ENCODE results near the gene RADIL. TPM values are rescaled to one million over a fixed set of nuclear protein-coding genes. Genes with fewer than 3 reads are reported as not detected.

RADIL gene
- total RNA-seq, 1 experiment from 2014 or later: not detected

DNA sequence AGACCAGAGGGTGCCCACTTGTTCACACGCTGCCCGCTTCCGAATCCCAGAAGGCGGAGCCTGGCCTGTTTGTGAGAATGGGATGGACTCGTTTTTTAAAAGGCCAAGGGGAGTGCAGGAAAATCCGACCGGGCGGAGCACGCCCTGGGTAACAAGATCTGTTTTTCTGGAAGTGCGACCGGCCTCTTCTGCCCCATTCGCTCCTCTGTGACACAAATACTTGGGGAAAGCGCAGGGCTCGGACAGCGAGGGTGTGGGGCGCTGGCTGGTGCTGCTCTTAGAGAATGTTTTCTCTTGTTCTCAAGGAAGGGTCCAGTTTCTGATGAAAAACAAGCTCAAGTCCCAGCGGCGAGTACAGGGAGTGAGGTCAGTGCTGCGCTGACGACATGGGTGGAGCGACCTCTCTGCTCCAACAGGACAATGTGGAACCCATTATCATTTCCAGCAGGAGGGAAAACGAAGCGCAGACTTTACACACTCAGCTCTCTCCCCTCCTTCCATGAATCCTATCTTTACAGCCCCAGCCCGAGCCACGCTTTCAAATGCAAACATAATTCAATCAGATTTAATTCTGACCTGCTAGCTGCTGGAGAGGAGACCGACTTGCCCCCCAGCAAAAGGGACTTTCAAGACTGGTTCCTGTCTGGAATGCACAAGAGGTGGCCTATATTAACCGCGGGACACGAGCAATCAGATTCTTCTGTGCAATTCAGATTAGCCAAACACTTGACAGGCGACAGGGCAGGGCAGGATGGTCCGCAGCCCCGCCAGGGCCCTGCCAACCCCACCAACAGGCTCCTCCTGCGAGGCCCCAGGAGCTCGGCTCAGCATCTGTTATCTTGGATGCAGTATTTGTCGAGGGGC lies 1.1 kb downstream of the RADIL start:
- TF ChIP-seq, protein P1, sequence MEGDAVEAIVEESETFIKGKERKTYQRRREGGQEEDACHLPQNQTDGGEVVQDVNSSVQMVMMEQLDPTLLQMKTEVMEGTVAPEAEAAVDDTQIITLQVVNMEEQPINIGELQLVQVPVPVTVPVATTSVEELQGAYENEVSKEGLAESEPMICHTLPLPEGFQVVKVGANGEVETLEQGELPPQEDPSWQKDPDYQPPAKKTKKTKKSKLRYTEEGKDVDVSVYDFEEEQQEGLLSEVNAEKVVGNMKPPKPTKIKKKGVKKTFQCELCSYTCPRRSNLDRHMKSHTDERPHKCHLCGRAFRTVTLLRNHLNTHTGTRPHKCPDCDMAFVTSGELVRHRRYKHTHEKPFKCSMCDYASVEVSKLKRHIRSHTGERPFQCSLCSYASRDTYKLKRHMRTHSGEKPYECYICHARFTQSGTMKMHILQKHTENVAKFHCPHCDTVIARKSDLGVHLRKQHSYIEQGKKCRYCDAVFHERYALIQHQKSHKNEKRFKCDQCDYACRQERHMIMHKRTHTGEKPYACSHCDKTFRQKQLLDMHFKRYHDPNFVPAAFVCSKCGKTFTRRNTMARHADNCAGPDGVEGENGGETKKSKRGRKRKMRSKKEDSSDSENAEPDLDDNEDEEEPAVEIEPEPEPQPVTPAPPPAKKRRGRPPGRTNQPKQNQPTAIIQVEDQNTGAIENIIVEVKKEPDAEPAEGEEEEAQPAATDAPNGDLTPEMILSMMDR (IDR thresholded peaks at IDR 0.05; ENCODE audit: insufficient read depth in 1 of 2, low read depth in 1 of 2, low read length in 1 of 2, severe bottlenecking in 1 of 2, unreplicated experiment in 1 of 2): no peak
- intact Hi-C loops (cut with micrococcal nuclease; ENCODE audit: unreplicated experiment): no loop called here
- Mint-ChIP-seq H3K27me3 (ENCODE audit: insufficient read depth, unreplicated experiment) (no peaks in the 10 kb centered on the region), H3K4me1 (ENCODE audit: low read depth, unreplicated experiment) (no peaks in the 10 kb centered on the region), H3K4me3 (ENCODE audit: unreplicated experiment) (peak overlapping the region; percentile 13), H3K9me3 (ENCODE audit: unreplicated experiment) (no peaks in the 10 kb centered on the region), H3K27ac (ENCODE audit: unreplicated experiment) (no peak overlapping the region), H3K36me3 (ENCODE audit: insufficient read depth, unreplicated experiment) (no peaks in the 10 kb centered on the region)
- H3K36me3 ChIP-seq (ENCODE audit: control insufficient read depth, insufficient read depth, low read length): no peaks in the 10 kb centered on the region
- peaks cover 7% of the 10 kb centered on the region; the same call in 1 of the 2 replicates for H3K4me1 ChIP-seq
- ChIA-PET POLR2A (no interaction called here), CTCF (no interaction called here)
- H3K27me3 ChIP-seq (replicated peaks; ENCODE audit: control insufficient read depth, insufficient read depth, low read length): no peaks in the 10 kb centered on the region
- no peak overlapping the region for H3K4me3 ChIP-seq (ENCODE audit: low read depth, low read length)
- no TSS peak for BruUV-seq (replicated peaks)
- no peaks in the 10 kb centered on the region for H3K9me3 ChIP-seq
- DNase-seq: no peak

DNA sequence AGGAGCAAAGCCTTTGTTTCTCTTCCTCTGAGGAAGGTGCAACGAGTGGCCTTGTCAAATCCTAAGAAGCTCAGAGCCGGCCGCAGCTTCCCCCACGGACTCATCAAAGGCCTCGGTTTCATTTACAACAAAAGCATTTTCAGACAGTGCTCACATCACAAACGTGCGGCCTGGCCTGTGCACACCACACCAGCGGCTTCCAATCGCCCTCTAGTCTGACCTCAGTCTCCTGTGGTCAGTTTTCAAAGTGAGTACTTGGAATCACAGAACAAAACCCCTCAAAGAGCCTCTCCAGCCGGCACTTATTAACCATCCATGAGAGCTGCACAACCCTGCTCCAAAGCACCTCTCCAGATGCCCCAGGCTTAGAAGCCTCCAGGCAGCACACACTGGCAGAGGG lies 3.3 kb downstream of the RADIL start:
- BruUV-seq (replicated peaks): no TSS peak

DNA sequence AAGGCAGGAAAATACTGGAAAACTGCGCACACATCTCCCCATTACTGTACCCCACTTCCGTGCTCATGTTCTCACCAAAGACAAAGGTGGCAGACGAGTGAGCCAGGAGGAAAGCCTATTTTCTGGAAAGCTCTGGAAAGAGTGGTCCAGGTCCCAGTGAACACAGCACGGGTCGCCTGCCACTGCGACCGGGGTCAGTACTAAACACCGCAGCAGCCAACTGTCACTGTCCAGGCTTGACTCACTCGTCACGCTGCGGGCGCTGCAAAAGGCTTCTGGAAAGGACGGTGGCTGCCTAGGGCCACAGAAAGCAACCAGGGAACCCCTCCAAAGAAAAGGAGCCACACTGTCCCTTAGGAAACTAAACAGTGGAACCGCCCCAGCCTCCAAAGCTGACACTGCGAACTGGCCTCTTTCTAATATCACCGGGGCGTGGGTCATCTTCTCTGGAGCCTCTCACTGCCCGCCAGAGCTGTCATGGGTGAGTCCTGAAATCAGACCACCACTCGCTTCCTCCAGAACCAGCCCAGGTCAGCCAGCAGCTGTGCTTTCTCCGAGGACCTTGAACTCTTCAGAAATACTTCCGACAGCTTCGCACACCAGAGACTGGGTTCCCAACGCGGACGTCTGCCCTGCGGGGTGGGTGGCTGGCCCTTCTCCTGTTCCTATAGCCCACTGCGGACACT lies 4.0 kb downstream of the RADIL start:
- POLR2A ChIA-PET: no interaction called here
- Histone ChIP-seq H3K27me3 (replicated peaks; ENCODE audit: control insufficient read depth, insufficient read depth, low read length) (no peaks in the 10 kb centered on the region), H3K36me3 (ENCODE audit: control insufficient read depth, insufficient read depth, low read length) (no peaks in the 10 kb centered on the region), H3K9me3 (no peaks in the 10 kb centered on the region), H3K4me3 (ENCODE audit: low read depth, low read length) (no peak overlapping the region), H3K4me1 (peaks cover 7% of the 10 kb centered on the region; the same call in 1 of the 2 replicates)
- TF ChIP-seq, protein P1 (IDR thresholded peaks at IDR 0.05; ENCODE audit: insufficient read depth in 1 of 2, low read depth in 1 of 2, low read length in 1 of 2, severe bottlenecking in 1 of 2, unreplicated experiment in 1 of 2): no peak
- H3K9me3 Mint-ChIP-seq (ENCODE audit: unreplicated experiment): no peaks in the 10 kb centered on the region
- H3K4me3 Mint-ChIP-seq (ENCODE audit: unreplicated experiment): no peak overlapping the region
- H3K4me1 Mint-ChIP-seq (ENCODE audit: low read depth, unreplicated experiment): no peaks in the 10 kb centered on the region
- H3K36me3 Mint-ChIP-seq (ENCODE audit: insufficient read depth, unreplicated experiment): no peaks in the 10 kb centered on the region
- no peak overlapping the region for H3K27ac Mint-ChIP-seq (ENCODE audit: unreplicated experiment)
- DNase-seq: no peak
- CTCF ChIA-PET: no interaction called here
- no peaks in the 10 kb centered on the region for H3K27me3 Mint-ChIP-seq (ENCODE audit: insufficient read depth, unreplicated experiment)
- BruUV-seq (replicated peaks): no TSS peak
- intact Hi-C loops (cut with micrococcal nuclease; ENCODE audit: unreplicated experiment): no loop called here

More for the DNA sequence above, 3.3 kb downstream of the RADIL start:
- no peaks in the 10 kb centered on the region for H3K9me3 Mint-ChIP-seq (ENCODE audit: unreplicated experiment)
- H3K27ac Mint-ChIP-seq (ENCODE audit: unreplicated experiment): no peak overlapping the region
- H3K27me3 Mint-ChIP-seq (ENCODE audit: insufficient read depth, unreplicated experiment): no peaks in the 10 kb centered on the region
- no peaks in the 10 kb centered on the region for H3K36me3 Mint-ChIP-seq (ENCODE audit: insufficient read depth, unreplicated experiment)
- no peaks in the 10 kb centered on the region for H3K4me1 Mint-ChIP-seq (ENCODE audit: low read depth, unreplicated experiment)
- peaks cover 7% of the 10 kb centered on the region; the same call in 1 of the 2 replicates for H3K4me1 ChIP-seq
- no peak overlapping the region for H3K4me3 ChIP-seq (ENCODE audit: low read depth, low read length)
- CTCF ChIA-PET: no interaction called here
- TF ChIP-seq, protein P1 (IDR thresholded peaks at IDR 0.05; ENCODE audit: insufficient read depth in 1 of 2, low read depth in 1 of 2, low read length in 1 of 2, severe bottlenecking in 1 of 2, unreplicated experiment in 1 of 2): no peak
- H3K27me3 ChIP-seq (replicated peaks; ENCODE audit: control insufficient read depth, insufficient read depth, low read length): no peaks in the 10 kb centered on the region
- POLR2A ChIA-PET: no interaction called here
- no peak overlapping the region for H3K4me3 Mint-ChIP-seq (ENCODE audit: unreplicated experiment)
- intact Hi-C loops (cut with micrococcal nuclease; ENCODE audit: unreplicated experiment): no loop called here
- H3K36me3 ChIP-seq (ENCODE audit: control insufficient read depth, insufficient read depth, low read length): no peaks in the 10 kb centered on the region
- no peaks in the 10 kb centered on the region for H3K9me3 ChIP-seq
- DNase-seq: no peak

All from Caco-2 (cell line).